HG03060 (cell line): Measurements from ENCODE around the gene ZNF260.
"Not testable (repeated sequence)": the region's sequence is repeated elsewhere in the genome, so short reads cannot be mapped to it uniquely, and the experiment has no call there.

Source experiments
- ATAC-seq: cut with Tn5 transposase; IDR thresholded peaks from one replicate; pipeline ENCODE4 v1.9.1; 2021; ENCODE audit warnings: low read depth, moderate number of reproducible peaks; ENCODE audit not compliant: unreplicated experiment

ZNF260 gene

DNA sequence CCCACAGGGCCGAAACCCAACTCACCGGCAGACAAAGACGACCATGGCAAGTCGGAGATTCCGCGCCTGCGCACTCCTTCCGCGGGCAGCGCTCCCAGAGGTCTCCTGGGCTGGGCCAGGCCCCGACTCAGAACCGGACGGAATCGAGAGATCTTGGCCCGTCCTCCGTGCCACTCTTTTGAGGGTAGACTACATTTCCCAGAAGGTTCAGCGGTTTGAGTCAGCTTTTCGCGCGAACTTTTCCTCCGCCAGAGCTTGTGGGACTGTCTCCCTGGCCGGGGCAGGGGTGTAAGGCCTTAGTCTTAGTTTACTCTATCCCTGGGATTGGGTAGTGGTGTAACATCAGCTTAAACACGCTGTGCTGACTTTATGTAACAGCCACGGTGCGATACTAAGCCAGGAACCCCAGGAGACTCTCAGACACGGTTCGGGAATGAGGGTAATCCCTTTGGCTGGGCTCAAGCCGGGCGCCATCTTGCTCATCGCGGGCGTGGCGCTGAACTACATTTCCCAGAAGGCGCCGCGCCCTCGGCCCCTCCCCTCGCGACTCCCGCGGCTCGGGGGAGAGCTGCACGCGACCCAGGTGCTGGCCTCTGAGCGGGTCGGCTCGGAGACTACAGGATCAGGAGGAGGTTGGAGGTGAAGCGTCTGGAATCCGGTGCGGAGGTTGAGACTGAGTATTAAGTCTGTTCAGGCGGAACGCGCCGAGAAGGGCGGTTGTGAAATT is at the start of gene ZNF260:
Gene ZNF260, minus strand, starts transcription at position 78 of the 727 bp plus-strand sequence. CDS start 13,033 bp downstream, outside the sequence.
- peak; percentile 57 for ATAC-seq

DNA sequence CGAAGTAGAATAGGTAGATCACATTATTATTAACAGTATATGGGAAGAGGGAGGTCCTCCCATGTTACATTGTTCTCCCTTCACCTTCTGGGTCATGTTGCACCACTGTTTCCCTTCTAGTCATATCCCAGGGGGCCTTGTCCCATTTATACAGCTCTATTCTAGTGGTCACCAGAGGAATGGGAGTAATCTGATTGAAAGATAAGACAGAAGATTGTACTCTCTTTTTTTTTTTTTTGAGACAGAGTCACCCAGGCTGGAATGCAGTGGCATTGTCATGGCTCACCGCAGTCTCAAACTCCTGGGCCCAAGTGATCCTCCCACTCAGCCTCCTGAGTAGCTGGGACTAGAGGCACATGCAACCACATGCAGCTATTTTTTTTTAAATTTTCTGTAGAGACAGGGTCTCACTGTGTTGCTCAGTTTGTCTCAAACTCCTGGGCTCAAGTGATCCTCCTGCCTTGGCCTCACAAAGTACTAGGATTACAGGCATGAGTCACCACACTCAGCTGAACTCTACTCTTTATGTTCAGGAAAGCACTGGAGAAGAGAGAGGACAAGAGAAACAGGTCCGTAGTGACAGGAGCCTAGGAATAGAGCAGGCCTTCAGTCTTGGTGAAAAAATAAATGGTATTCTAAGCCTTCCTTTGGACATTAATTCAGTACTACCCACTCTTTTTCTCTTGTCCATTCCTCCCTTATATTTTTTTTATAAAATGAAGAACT is 49.4 kb upstream of the ZNF260 start:
- ATAC-seq, result no peak

DNA sequence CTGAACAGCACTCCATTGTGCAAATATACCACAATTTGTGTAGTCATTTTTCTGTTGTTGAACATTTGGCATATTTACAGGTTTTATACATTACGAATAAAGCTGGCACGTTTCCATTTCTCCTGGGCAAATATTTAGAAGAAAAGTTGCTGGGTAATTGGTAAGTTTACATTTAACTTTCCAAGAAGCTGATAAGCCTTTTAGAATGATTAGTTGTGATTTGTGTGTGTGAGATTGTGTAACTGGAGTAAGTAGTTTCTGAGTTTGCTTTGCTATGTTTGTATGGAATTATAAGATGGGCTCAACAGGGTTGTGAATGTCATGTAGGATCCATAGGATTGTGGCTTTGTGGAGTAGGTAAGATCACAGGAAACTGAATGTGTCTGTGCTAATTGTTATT is 46.7 kb upstream of the ZNF260 start:
- no peak for ATAC-seq

DNA sequence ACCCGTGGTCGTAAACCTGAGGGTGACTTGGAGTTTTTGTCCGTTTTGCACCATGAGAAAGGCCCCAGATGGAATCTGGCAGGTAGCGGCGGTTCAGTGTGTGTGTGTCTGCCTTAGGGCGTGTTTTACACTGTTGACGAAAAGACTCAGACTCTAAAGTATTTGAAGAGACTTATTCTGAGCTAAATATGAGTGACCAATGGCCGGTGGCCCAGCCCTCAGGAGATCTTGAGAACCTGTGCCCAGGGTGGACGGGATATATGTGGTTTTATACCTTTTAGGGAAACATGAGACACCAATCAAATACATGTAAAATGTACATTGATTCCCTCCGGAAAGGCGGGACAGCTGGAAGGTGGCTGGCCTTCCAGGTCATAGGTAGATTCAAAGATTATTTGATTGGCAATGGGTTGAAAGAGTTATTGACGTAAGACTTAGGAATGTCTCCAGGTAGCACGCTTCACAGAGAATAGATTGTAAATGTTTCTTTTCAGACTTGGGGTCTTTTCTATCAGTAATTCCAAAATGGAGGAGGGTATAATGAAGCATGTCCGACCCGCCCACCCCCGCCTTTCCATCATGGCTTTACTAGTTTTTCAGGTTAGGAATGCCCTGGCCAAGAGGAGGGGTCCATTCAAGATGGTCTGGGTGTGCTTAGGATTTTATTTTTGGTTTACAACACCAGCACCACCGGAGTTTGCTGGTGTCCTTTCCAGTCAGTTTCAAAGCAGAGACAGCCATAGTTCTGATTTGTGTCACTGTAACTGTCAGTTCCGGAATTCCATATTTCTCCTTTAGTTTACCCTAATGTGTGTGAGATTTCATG is 46.0 kb upstream of the ZNF260 start:
- no peak for ATAC-seq

DNA sequence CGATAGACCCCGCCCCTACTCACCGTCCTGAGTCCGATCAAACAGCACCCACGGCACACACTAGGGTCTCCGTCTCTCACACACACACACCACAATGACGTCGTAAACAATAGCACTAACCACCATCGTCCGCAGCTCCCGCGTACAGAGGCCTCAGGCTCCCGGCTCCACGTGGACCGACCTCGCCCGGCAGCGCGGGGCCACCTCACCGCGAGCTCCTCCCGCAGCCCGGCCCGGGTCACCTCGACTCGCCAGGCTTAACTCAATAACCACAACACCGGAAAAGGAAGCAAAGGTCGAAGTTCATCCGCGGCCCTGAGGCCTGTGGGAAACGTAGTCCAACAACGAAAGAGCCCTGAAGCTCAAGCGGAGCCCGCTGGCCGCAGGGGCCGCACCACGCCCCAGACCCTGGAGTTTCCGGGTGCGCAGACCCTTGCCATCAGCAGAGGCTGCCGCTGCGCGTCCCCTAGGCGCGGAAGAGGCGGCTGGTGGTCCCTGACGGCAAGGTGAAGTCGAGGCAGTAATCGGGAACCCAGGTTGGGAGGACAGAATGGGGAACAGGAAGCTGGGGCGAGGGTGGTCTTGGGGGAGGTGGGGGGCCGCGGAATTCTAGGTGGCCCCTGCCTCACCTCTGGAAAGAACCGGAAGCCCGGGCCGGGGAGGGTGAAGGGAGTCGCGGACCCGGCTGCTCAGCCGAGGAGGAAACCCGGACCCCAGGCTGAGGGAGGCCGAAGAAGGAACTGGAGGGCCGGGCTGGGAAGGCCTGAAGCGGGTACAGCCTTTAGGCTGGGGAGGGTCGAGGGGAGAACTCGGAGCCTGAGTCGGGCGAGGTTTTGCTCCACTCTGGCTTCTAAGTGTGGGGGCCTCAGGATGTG is 45.2 kb upstream of the ZNF260 start, which contains the start of gene ZNF529:
Gene ZNF529, minus strand, starts transcription at position 273 of the 875 bp plus-strand sequence. CDS start 946 bp downstream, outside the sequence.
- peak; percentile 68 for ATAC-seq

DNA sequence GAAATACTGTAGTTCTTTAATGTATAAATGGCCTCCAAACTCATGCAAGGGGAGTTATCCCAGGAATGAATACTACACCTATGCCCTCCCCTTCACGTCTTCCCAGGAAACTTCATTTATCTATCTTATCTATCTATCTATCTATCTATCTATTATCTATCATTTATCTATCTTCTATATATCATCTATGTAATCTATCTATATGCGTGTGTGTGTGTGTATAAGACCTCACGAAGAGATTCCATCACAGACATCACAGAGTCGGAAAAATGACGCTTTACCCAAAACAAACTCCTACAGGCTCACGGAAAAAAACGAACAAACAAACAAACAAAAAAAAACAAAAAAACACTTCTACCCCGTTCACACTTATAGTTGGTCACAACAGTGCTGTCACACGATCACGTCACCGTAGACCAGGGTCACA is 44.5 kb upstream of the ZNF260 start:
- no peak for ATAC-seq

DNA sequence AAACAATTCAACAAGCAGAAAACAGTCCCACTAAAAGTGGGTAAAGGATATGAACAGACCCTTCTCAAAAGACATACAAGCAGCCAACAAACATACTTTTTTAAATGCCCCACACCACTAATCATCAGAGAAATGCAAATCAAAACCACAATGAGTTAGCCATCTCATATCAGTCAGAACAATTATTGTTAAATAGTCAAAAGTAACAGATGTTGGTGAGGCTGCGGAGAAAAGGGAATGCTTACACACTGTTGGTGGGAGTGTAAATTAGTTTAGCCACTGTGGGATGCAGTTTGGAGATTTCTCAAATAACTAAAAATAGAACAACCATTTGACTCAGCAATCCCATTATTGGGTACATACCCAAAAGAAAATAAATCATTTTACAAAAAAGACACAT is 36.3 kb upstream of the ZNF260 start:
- ATAC-seq, result no peak

DNA sequence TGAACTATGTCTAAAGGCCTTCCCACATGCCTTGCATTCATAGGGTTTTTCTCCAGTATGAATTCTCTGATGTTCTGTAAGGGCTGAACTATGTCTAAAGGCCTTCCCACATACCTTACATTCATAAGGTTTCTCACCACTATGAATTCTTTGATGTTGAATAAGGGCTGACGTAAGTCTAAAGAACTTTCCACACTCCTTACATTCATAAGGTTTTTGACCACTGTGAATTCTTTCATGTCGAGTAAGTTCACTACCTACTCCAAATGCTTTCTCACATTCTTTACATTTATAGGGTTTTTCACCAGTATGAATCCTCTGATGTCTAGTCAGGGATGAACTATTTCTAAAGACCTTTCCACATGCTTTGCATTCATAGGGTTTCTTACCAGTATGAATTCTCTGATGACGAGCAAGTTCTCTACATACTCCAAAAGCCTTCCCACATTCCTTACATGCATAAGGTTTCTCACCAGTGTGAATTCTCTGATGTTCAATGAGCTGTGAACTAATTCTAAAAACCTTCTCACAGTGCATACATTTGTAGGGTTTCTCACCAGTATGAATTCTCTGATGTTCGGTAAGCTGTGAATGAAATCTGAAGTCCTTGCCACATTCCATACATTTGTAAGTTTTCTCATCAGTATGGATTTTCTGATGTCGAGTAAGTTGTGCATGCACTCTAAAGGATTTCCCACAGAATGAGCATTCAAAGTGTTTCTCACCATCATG is 19.1 kb upstream of the ZNF260 start:
- no peak for ATAC-seq

DNA sequence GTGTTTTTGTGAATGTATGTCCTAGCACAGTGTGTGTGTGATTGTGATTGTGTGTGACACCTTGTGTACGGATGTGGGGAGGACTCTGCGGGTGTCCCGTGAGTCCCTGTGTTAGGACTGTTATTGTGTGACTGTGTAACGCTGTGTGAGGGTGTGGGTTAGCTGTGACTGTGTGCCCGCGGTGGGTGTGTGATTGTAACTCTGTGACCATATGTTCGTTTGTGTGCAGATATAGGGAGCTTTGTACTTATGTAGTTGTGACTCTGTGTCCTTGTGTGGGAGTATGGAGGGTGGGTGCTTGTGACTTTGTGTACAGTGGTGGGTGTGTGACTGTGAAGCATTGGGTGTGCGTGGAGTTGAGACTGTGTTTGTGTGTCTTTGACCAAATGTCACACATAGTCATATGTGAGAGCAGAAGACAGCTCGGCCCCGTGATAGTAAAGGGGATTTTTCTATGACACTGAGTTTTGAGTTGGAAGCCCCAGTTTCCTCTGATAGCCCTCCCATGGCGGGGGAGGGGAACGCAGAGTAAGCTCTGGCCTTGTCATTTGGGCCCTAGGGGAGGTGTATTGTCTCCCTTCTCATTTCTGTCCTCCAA is 949 bp upstream of the ZNF260 start:
- peak; percentile 40 for ATAC-seq

DNA sequence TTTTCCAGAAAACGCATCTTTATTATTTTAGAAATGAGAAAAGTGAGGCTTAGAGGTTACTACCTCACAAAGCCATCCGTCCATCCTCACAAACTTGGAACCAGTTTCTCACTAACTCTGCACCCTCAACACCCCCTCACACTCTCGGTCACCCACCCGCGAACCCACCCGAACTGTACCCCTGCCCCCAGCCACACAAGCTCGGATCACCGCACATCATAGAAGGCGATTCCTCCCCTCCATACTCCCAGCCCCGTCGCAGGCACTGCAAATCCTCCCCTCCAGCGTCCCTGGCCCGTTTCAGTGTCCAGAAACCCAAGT is 238 bp downstream of the ZNF260 start:
- ATAC-seq, result no peak

DNA sequence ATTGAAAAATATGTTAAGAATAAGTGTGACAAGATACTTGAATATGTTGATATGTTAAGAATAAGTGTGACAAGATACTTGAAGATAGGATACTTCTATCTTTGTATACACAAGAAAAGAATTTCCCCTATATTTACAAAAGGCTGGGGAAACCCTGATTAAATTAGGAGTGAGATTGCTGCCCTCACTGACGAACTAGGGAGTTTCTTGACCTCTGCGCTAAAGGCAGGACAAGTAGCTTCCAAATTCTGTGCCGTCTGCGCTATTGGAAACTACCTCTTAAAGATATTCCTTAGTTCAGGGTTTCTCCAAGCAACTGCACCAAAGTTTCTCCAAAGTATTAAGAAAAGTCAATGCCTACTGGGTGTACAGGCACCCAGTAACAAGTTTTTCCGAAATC is 730 bp downstream of the ZNF260 start:
- no peak for ATAC-seq

DNA sequence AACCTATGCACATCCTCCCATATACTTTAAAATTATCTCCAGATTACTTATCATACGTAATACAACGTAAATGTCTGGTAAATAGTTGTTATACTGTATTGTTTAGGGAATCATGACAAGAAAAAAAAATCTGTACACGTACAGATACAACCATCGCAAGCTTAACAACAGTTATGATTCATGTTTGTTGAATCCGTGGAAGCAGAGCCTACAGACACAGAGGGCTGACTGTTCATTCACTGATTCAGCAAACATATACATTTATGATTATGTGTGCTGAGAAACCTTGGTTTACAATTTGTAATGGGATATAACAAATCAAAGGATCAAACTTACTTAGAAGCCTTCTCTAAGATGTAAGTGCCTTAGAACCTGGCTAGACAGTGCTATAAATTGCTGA is 1.5 kb downstream of the ZNF260 start:
- no peak for ATAC-seq

DNA sequence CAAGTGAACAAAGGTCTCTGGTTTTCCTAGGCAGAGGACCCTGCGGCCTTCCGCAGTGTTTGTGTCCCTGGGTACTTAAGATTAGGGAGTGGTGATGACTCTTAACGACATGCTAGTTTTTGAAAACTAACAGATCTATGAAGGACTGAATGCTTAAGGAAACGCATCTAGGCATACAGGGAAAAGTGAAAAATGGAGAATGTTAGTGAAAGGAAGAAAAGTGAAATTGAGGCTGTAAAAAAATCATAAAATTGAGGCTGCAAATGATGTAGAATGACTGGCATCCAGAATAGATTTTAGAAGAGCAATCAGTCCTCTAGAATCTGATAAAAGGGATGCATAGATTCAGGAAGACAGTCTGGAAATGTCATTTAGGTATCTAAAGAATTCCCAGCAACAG is 3.5 kb downstream of the ZNF260 start:
- ATAC-seq, result no peak

DNA sequence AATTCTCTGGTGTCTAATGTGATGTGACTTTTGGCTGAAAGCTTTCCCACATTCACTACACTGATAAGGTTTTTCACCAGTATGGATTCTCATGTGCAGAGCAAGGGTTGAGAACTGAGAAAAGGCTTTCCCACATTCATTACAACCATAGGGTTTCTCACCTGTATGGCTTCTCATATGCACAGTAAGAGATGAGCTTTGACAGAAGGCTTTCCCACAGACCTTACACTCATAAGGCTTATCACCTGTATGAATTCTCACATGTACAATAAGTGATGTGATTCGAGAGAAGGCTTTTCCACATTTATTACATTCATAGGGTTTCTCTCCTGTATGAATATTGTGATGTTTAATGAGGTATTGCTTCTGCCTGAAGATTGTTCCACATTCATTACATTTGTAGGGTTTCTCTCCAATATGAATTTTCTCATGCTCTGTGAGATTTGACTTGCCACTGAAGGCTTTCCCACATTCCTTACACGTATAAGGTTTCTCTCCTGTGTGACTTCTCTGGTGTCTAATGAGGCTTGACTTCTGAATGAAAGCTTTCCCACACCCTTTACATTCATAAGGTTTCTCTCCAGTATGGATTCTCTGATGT is 14.0 kb downstream of the ZNF260 start:
- no peak for ATAC-seq

DNA sequence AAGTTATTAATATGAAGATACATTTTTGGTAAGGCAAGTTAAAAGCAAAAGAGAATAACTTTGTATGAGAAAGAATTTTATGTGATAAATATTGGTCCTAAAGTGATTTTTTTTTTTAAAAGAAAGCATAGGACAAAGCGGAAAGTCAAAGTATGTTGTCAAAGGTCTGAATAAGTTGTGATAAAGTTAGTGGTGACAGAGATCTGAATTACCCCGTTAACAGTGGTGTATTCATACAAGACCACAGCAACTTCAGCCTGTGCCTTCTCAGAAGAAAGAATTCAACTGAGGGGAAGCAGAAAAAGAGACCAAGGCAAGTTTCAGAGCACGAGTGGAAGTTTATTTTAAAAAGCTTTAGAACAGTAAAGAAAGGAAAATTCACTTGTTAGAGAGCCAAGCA is 19.7 kb downstream of the ZNF260 start:
- ATAC-seq, result no peak

DNA sequence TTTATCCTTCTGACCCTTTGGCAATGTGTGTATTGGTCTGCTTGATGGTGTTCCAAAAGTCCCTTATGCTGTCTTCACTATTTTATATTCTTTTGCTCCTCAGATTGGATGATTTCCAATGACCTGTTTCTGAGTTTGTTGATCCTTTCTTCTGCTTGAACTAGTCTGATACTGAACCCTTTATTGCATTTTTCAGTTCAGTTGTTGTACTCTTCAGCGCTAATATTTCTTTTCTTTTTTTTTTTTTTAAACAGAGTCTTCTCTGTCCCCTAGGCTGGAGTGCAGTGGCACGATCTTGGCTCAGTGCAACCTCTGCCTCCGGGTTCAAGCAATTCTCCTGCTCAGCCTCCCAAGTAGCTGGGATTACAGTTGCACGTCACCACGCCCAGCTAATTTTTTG is 26.1 kb downstream of the ZNF260 start:
- ATAC-seq, result no peak

DNA sequence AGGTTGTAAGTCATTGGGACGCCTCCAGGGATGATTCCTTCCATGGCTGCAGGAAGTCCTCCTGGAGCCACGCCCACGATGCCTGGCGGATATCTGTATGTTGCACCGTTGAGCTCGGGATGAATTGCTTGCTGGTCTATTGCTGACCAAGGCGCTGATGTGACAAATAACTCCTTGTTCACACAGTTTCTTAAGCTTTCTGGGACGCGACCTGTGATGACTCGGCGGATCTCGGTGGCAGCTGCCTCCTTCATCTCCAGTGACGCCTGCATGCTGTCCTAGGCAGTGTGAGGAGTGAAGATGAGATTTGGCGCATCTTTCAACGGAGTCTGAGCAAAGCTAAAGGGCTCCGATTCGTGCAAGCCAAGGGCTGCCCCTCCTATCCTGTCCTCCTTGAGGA is 31.1 kb downstream of the ZNF260 start:
- no peak for ATAC-seq

DNA sequence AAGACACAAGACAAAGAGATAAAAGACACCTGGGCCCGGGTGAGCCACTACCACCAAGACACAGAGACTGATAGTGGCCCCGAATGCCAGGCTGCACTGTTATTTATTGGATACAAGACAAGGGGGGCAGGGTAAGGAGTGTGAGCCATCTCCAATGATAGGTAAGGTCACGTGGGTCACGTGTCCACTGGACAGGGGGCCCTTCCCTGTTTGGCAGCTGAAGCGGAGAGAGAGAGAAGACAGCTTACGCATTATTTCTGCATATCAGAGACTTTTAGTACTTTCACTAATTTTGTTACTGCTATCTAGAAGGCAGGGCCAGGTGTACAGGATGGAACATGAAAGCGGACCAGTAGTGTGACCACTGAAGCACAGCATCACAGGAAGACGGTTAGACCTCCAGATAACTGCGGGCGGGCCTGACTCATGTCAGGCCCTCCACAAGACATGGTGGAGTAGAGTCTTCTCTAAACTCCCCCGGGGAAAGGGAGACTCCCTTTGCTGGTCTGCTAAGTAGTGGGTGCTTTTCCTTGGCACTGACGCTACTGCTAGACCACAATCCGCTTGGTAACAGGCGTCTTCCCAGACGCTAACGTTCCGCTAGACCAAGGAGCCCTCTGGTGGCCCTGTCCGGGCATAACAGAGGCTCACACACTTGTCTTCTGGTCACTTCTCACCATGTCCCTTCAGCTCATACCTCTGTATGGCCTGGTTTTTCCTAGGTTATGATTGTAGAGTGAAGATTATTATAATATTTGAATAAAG is 35.2 kb downstream of the ZNF260 start:
- ATAC-seq, result not testable (repeated sequence)
